H1 (cell line): Measurements from ENCODE around the gene MYO1D. TPM values are rescaled to one million over a fixed set of nuclear protein-coding genes. Genes with fewer than 3 reads are reported as not detected.
A peak's percentile ranks its signal among the peaks of the same experiment; 100 is the strongest.

ENCODE experiments used
- CTCF ChIA-PET: fragments of 300-600 bp; sonication (Branson Sonifier 250); formaldehyde crosslinking; loops from one replicate; lab custom pipeline; 2021; ENCODE audit not compliant: partially characterized antibody; lab: Charles Lee
- POLR2A ChIA-PET: fragments of 300-600 bp; sonication (Branson Sonifier 250); formaldehyde crosslinking; loops from one replicate; lab custom pipeline; 2021; ENCODE audit warnings: inconsistent platforms; ENCODE audit not compliant: partially characterized antibody; lab: Charles Lee
- DNase-seq, 2 experiments: peaks; one replicate each; pipeline versions ENCODE4 v3.0.0 to v3.0.0-alpha.2; 2010 to 2022; ENCODE audit warnings: low spot score in 2 of 2, low read depth in 1 of 2, mixed read lengths in 1 of 2
- FAIRE-seq: peaks from 2 replicates; lab custom pipeline; 2011; peaks lifted over from hg19 to GRCh38; lab: Jason Lieb, UNC
- H2AFZ ChIP-seq: 2 replicates; pipeline ENCODE4 v1.8.1; 2012; ENCODE audit warnings: low read length, inconsistent platforms
- H2AK5ac ChIP-seq: 2 replicates; pipeline ENCODE4 v1.6.1; 2013; ENCODE audit warnings: low read depth, low read length
- H2BK120ac ChIP-seq: replicated peaks from 2 replicates; pipeline ENCODE3; 2013; ENCODE audit warnings: low read depth, low read length, inconsistent platforms
- H2BK12ac ChIP-seq: 2 replicates; pipeline ENCODE4 v1.6.1; 2013; ENCODE audit warnings: low read depth, low read length
- H2BK15ac ChIP-seq: 2 replicates; pipeline ENCODE4 v1.6.1; 2013; ENCODE audit warnings: low read length
- H2BK20ac ChIP-seq: 2 replicates; pipeline ENCODE4 v1.6.1; 2013; ENCODE audit warnings: low read length
- H2BK5ac ChIP-seq: 2 replicates; pipeline ENCODE4 v1.6.1; 2013; ENCODE audit warnings: low read depth, low read length
- H3K14ac ChIP-seq: 2 replicates; pipeline ENCODE4 v1.6.1; 2013; ENCODE audit warnings: inconsistent platforms; ENCODE audit not compliant: insufficient read length
- H3K18ac ChIP-seq: 2 replicates; pipeline ENCODE4 v1.6.1; 2013; ENCODE audit warnings: low read length; ENCODE audit errors: extremely low read depth
- H3K23ac ChIP-seq: 2 replicates; pipeline ENCODE4 v1.6.1; 2013; ENCODE audit warnings: inconsistent platforms; ENCODE audit not compliant: insufficient read length
- H3K23me2 ChIP-seq: 2 replicates; pipeline ENCODE4 v1.6.1; 2013; ENCODE audit warnings: low read depth, low read length
- H3K27ac ChIP-seq: 2 replicates; pipeline ENCODE4 v1.6.1; 2011; ENCODE audit warnings: low read depth, low read length, inconsistent platforms
- H3K27me3 ChIP-seq, 4 experiments: replicated peaks in 1 of 4; 1 replicate in 1 of 4; 2 replicates in 3 of 4; pipeline versions ENCODE4 v1.6.1 to v1.8.1; 2011 to 2013; ENCODE audit warnings: low read length in 3 of 4, mild to moderate bottlenecking in 3 of 4, inconsistent platforms in 2 of 4, mixed read lengths in 2 of 4, moderate library complexity in 1 of 4; ENCODE audit not compliant: control insufficient read depth in 3 of 4, insufficient read depth in 3 of 4; ENCODE audit errors: extremely low read depth in 1 of 4
- H3K36me3 ChIP-seq, 4 experiments: 2 replicates each; pipeline versions ENCODE4 v1.6.1 to v1.8.1; 2011 to 2013; ENCODE audit warnings: mild to moderate bottlenecking in 4 of 4, low read length in 3 of 4, moderate library complexity in 2 of 4, control low read depth in 1 of 4, inconsistent platforms in 1 of 4; ENCODE audit not compliant: insufficient read depth in 4 of 4, control insufficient read depth in 2 of 4
- H3K4ac ChIP-seq: replicated peaks from 2 replicates; pipeline ENCODE3; 2013; ENCODE audit warnings: low read length, low read depth, mixed read lengths, inconsistent platforms; ENCODE audit not compliant: insufficient read length
- H3K4me1 ChIP-seq, 4 experiments: replicated peaks in 1 of 4; 1 replicate in 1 of 4; 2 replicates in 3 of 4; pipeline versions ENCODE4 v1.6.1 to v1.8.1; 2011 to 2013; ENCODE audit warnings: low read length in 3 of 4, inconsistent platforms in 2 of 4, mixed read lengths in 1 of 4; ENCODE audit not compliant: insufficient read depth in 4 of 4, control insufficient read depth in 3 of 4
- H3K4me2 ChIP-seq, 2 experiments: 2 replicates each; pipeline versions ENCODE4 v1.6.1 to v1.8.1; 2011 to 2013; ENCODE audit warnings: low read depth in 2 of 2, low read length in 2 of 2, control low read depth in 1 of 2, inconsistent platforms in 1 of 2, mild to moderate bottlenecking in 1 of 2; ENCODE audit not compliant: insufficient read depth in 1 of 2
- H3K4me3 ChIP-seq, 4 experiments: fragments of 200-600, 300-600 bp in 1 of 4; sonication (generic), shearing (Covaris generic), sonication (Bioruptor Twin) in 1 of 4; 2 replicates each; pipeline versions ENCODE4 v1.5.1 to v1.8.1; 2011 to 2016; ENCODE audit warnings: low read length in 4 of 4, low read depth in 3 of 4, control low read depth in 2 of 4, inconsistent platforms in 2 of 4, mild to moderate bottlenecking in 2 of 4, mixed read lengths in 1 of 4, moderate library complexity in 1 of 4; ENCODE audit not compliant: insufficient read depth in 2 of 4; ENCODE audit errors: extremely low read depth in 1 of 4
- H3K56ac ChIP-seq: replicated peaks from 2 replicates; pipeline ENCODE3; 2013; ENCODE audit warnings: low read depth, mild to moderate bottlenecking, mixed read lengths, low read length, inconsistent platforms; ENCODE audit not compliant: insufficient read length
- H3K79me1 ChIP-seq: 2 replicates; pipeline ENCODE4 v1.6.1; 2013; ENCODE audit warnings: low read depth, low read length, control low read depth
- H3K79me2 ChIP-seq, 2 experiments: 2 replicates each; pipeline versions ENCODE4 v1.6.1 to v1.8.1; 2012 to 2013; ENCODE audit warnings: low read length in 2 of 2, mild to moderate bottlenecking in 2 of 2, inconsistent platforms in 1 of 2; ENCODE audit not compliant: insufficient read depth in 2 of 2, control insufficient read depth in 1 of 2
- H3K9ac ChIP-seq, 4 experiments: replicated peaks in 1 of 4; 1 replicate in 1 of 4; 2 replicates in 3 of 4; pipeline versions ENCODE4 v1.6.1 to v1.8.1; 2011 to 2013; ENCODE audit warnings: low read depth in 3 of 4, low read length in 3 of 4, control low read depth in 2 of 4, mild to moderate bottlenecking in 2 of 4, moderate library complexity in 2 of 4, inconsistent platforms in 1 of 4; ENCODE audit errors: extremely low read depth in 1 of 4
- H3K9me3 ChIP-seq, 2 experiments: 2 replicates each; pipeline versions ENCODE4 v1.6.1 to v1.8.1; 2012 to 2013; ENCODE audit warnings: mild to moderate bottlenecking in 2 of 2, moderate library complexity in 2 of 2, control low read depth in 1 of 2, inconsistent platforms in 1 of 2, low read depth in 1 of 2, low read length in 1 of 2, mixed read lengths in 1 of 2; ENCODE audit not compliant: insufficient read depth in 2 of 2
- H4K20me1 ChIP-seq, 2 experiments: replicated peaks in 1 of 2; 2 replicates each; pipeline versions ENCODE3 to v1.8.1; 2011 to 2013; ENCODE audit warnings: inconsistent platforms in 2 of 2, low read length in 2 of 2, mild to moderate bottlenecking in 1 of 2; ENCODE audit not compliant: insufficient read depth in 2 of 2, control insufficient read depth in 1 of 2
- H4K5ac ChIP-seq: 2 replicates; pipeline ENCODE4 v1.6.1; 2013; ENCODE audit warnings: low read length, low read depth, mixed read lengths, inconsistent platforms; ENCODE audit not compliant: insufficient read length
- H4K8ac ChIP-seq: 2 replicates; pipeline ENCODE4 v1.8.0; 2013; ENCODE audit warnings: mild to moderate bottlenecking, moderate library complexity, low read length, inconsistent platforms; ENCODE audit not compliant: insufficient read depth; ENCODE audit errors: extremely low read depth
- H4K91ac ChIP-seq: replicated peaks from 2 replicates; pipeline ENCODE3; 2013; ENCODE audit warnings: low read length, mixed read lengths, inconsistent platforms; ENCODE audit not compliant: insufficient read length
- CBX8 ChIP-seq: fragments of 300-800, 300-1000 bp; sonication (generic); IDR thresholded peaks from 2 replicates; pipeline ENCODE4 v1.7.1; 2016; ENCODE audit warnings: low read depth, low read length, borderline replicate concordance
- CHD2 ChIP-seq: IDR thresholded peaks from 2 replicates; pipeline ENCODE4 v1.6.1; 2012; ENCODE audit warnings: low read length, improper control_type of control experiment
- CREB1 ChIP-seq: IDR thresholded peaks from 2 replicates; pipeline ENCODE4 v1.6.1; 2012; ENCODE audit warnings: inconsistent platforms
- FOSL1 ChIP-seq: IDR thresholded peaks from 2 replicates; pipeline ENCODE4 v1.6.1; 2011; ENCODE audit warnings: mild to moderate bottlenecking, low read depth, low read length, moderate library complexity; ENCODE audit not compliant: insufficient read depth
- KDM1A ChIP-seq: fragments of 200-600, 300-600 bp; sonication (generic); IDR thresholded peaks from 2 replicates; pipeline ENCODE4 v1.7.1; 2016; ENCODE audit warnings: mild to moderate bottlenecking, low read length, borderline replicate concordance
- RAD21 ChIP-seq, 2 experiments: IDR thresholded peaks in 1 of 2; conservative IDR thresholded peaks in 1 of 2; 2 replicates each; pipeline ENCODE4 v1.6.1; 2011; ENCODE audit warnings: low read depth in 2 of 2, low read length in 2 of 2, improper control_type of control experiment in 1 of 2, inconsistent platforms in 1 of 2, mild to moderate bottlenecking in 1 of 2, moderate library complexity in 1 of 2
- SUZ12 ChIP-seq: fragments of 200-600 bp; sonication (generic); IDR thresholded peaks from 2 replicates; pipeline ENCODE4 v1.6.1; 2012; ENCODE audit warnings: mild to moderate bottlenecking, inconsistent platforms, low read length, moderate library complexity, mixed read lengths
- TBP ChIP-seq: IDR thresholded peaks from 2 replicates; pipeline ENCODE4 v1.6.1; 2011; ENCODE audit warnings: low read depth, low read length, improper control_type of control experiment
- WGBS, 2 experiments: shearing (Covaris generic) in 1 of 2; methylation state at CpG; one replicate each; pipeline versions ENCODE4 v1.1.6 to v1.1.7; 2013 to 2015; ENCODE audit warnings: low lambda C conversion rate in 2 of 2, mixed read lengths in 2 of 2, inconsistent platforms in 1 of 2, low coverage in 1 of 2, missing lambda C conversion rate in 1 of 2; ENCODE audit not compliant: insufficient replicate concordance in 2 of 2, insufficient coverage in 1 of 2, insufficient read length in 1 of 2; ENCODE audit errors: extremely low coverage in 1 of 2, missing lambda C conversion rate in 1 of 2; 5-methylcytosine and 5-hydroxymethylcytosine counted together
- polyA plus RNA-seq, 7 experiments: library from polyadenylated mRNA; depleted of rRNA in 3 of 7; stranded (reverse) in 5 of 7; unstranded in 2 of 7; fragments of >200 nt in 5 of 7; fragments of 200-250 nt in 2 of 7; gene quantifications; 1 replicate in 5 of 7; 2 replicates in 1 of 7; 4 replicates in 1 of 7; pipeline versions ENCODE4 v1.2.1 to v1.2.3, GENCODE V29; 2011 to 2013; ENCODE audit warnings: missing spikeins in 2 of 7, mixed read lengths in 2 of 7
- total RNA-seq: library from RNA; stranded (reverse); fragmentation: NEBNext Ultra II Directional; extraction: Animal tissue kit (Norgen Biotek cat#: 25700); gene quantifications from 2 replicates; pipeline ENCODE4 v1.2.1, GENCODE V29; 2021
- TF ChIP-seq, protein P1 (sequence below): IDR thresholded peaks from 2 replicates; pipeline ENCODE4 v1.6.1; 2012; ENCODE audit warnings: low read length, inconsistent platforms
- TF ChIP-seq, protein P2 (sequence below): IDR thresholded peaks from 2 replicates; pipeline ENCODE4 v1.6.1; 2012; ENCODE audit warnings: inconsistent platforms

Gene MYO1D
- total and polyA plus RNA-seq, 2 of the 8 experiments (the other 6 are each of a cell fraction or from before 2014, with no cell fraction given) = 6.5 to 25.4 TPM

DNA sequence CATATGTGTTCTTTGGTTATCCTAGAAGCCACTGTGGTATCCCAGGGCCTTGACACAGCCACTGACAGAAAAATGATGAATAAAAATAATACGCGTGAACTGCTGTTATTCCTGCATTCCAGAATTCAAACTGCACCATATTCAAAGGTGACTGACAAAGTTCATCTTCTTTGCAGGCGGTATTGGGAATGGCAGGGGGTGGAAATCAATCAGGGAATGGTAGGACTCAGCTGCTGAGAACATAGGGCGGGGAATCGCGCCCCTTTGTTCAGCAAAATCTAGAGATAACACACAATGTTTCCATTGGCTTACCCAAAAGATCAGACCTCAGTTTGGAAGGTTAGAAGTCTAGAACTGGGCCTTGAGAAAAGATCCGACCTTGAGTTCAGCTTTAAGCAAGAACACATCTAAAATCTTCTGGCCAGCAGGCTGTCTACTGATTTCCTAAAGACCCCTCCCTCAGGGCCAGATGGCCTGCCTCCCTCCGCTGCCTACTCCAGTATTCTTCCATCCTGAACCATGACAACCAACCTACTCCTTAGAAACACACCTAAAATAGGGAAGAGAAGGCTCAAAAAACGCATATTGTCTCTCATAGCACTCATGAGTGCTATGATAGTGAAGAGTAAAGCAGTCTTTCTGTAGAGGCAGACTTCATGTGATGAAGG is 356.1 kb downstream of the MYO1D start:
- FAIRE-seq (no peak), DNase-seq (no peak)
- H3K4me3 ChIP-seq = no peak overlapping the region
- H3K79me1 ChIP-seq = no peaks in the 10 kb centered on the region
- CTCF ChIA-PET = interaction anchor here (0.7 to 2.9 kb wide), 3 partner anchors 8 to 111 kb away, joined by 3 to 8 read pairs (median 3); no protein-coding TSS in a partner anchor
- H3K4me1 ChIP-seq = peaks cover 21 to 45% (median 27%) of the 10 kb centered on the region in 4 experiments
- H3K9me3 ChIP-seq = no peaks in the 10 kb centered on the region
- H2AK5ac ChIP-seq = 0 out of 2 replicates have a peak overlapping the region, but pooled peaks have one; percentile 47
- H3K23ac ChIP-seq = no peak overlapping the region
- no peak overlapping the region for H4K5ac ChIP-seq
- no peak overlapping the region for H2BK20ac ChIP-seq
- POLR2A ChIA-PET = interaction anchor here (1.5 to 5.3 kb wide), 2 partner anchors 33 to 37 kb away, joined by 5 to 35 read pairs; partner anchors contain the start of gene CDK5R1
- no peak overlapping the region for H2BK15ac ChIP-seq
- H4K20me1 ChIP-seq = no peaks in the 10 kb centered on the region
- H3K23me2 ChIP-seq = peaks cover 3% of the 10 kb centered on the region; the same call in 1 of the 2 replicates
- H3K27ac ChIP-seq = 0 out of 2 replicates have a peak overlapping the region, but pooled peaks have one; percentile 26
- no peak overlapping the region; the same call in 1 of the 2 replicates for H2BK12ac ChIP-seq
- H3K9ac ChIP-seq = no peak overlapping the region
- no peak overlapping the region for H3K14ac ChIP-seq
- H3K79me2 ChIP-seq = no peaks in the 10 kb centered on the region
- H3K27me3 ChIP-seq = no peaks in the 10 kb centered on the region; a peak in 2 of 7 replicates
- H2BK120ac ChIP-seq = no peak overlapping the region
- H3K56ac ChIP-seq = no peak overlapping the region
- H4K8ac ChIP-seq = no peak overlapping the region
- WGBS, 2 experiments = 89% methylated on average over 9 of the region's 9 CpGs; no CpG with 5 or more reads in 1 of the 2 experiments
- H3K4ac ChIP-seq = no peak overlapping the region
- H2AFZ ChIP-seq = no peak overlapping the region
- no peak overlapping the region for H2BK5ac ChIP-seq
- H3K18ac ChIP-seq = no peak overlapping the region
- no peaks in the 10 kb centered on the region for H3K36me3 ChIP-seq
- no peak overlapping the region for H4K91ac ChIP-seq
- peak overlapping the region; percentile 68 to 72; a peak in 2 of 4 replicates for H3K4me2 ChIP-seq
- TF ChIP-seq CHD2 (no peak), CBX8 (no peak), CREB1 (no peak), FOSL1 (no peak), TBP (no peak), RAD21 (IDR thresholded peaks at IDR 0.05 in 1 of 2, conservative IDR thresholded peaks at IDR 0.05 in 1 of 2; ENCODE audit: low read depth in 2 of 2, low read length in 2 of 2) (no peak), KDM1A (no peak), SUZ12 (no peak)
- TF ChIP-seq, protein P1, sequence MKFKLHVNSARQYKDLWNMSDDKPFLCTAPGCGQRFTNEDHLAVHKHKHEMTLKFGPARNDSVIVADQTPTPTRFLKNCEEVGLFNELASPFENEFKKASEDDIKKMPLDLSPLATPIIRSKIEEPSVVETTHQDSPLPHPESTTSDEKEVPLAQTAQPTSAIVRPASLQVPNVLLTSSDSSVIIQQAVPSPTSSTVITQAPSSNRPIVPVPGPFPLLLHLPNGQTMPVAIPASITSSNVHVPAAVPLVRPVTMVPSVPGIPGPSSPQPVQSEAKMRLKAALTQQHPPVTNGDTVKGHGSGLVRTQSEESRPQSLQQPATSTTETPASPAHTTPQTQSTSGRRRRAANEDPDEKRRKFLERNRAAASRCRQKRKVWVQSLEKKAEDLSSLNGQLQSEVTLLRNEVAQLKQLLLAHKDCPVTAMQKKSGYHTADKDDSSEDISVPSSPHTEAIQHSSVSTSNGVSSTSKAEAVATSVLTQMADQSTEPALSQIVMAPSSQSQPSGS = no peak
- TF ChIP-seq, protein P2, sequence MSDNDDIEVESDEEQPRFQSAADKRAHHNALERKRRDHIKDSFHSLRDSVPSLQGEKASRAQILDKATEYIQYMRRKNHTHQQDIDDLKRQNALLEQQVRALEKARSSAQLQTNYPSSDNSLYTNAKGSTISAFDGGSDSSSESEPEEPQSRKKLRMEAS = no peak
